ENCODE measurements around the gene CFAP77.

GRCh38 chr9:132516301-132516700, 106.3 kb downstream of the CFAP77 start:
- TF ChIP-seq CTCF (IDR thresholded peaks at IDR 0.05), result no peak
- TF ChIP-seq POLR2A (IDR thresholded peaks at IDR 0.05), result no peak
